ENCODE results near the gene KRT79. TPM values are rescaled to one million over a fixed set of nuclear protein-coding genes. Genes with fewer than 3 reads are reported as not detected.
"Not testable (repeated sequence)": the region's sequence is repeated elsewhere in the genome, so short reads cannot be mapped to it uniquely, and the experiment has no call there.

KRT79 gene
- total RNA-seq (under 1 TPM in 1 of 6 donors, not detected in 5; 0.09 TPM), polyA plus RNA-seq (not detected)

GRCh38 chr12:52833922-52834726 lies at the start of gene KRT79:
Gene KRT79 (minus strand): TSS chr12:52834311. CDS start chr12:52834260, 51 bp downstream.
- H3K27ac ChIP-seq: no peak within 1 kb of the TSS
- H3K9me3 ChIP-seq: no peaks in the 10 kb centered on the region
- no peak for TF ChIP-seq CTCF (IDR thresholded peaks at IDR 0.05)
- 81 to 86% methylated on average over 21 to 22 of the region's 22 CpGs for WGBS, 2 donors
- H3K27me3 ChIP-seq: no peaks in the 10 kb centered on the region
- ATAC-seq (no peak), DNase-seq (no peak), FAIRE-seq (no peak)
- intact Hi-C loops (cut with DNase I): no loop called here
- no peaks in the 10 kb centered on the region for H3K4me1 ChIP-seq
- H3K36me3 ChIP-seq: no peaks in the 10 kb centered on the region
- no peak within 1 kb of the TSS for H3K4me3 ChIP-seq

GRCh38 chr12:52880499-52880898 lies 46.4 kb upstream of the KRT79 start:
- not testable (repeated sequence) for H3K27ac ChIP-seq, H3K9me3 ChIP-seq, ATAC-seq, H3K4me1 ChIP-seq, FAIRE-seq, H3K36me3 ChIP-seq, H3K4me3 ChIP-seq, H3K27me3 ChIP-seq
- DNase-seq: peak in 1 of 6 donors; percentile 47
- 59 to 61% methylated on average over 8 of the region's 8 CpGs for WGBS, 2 donors
- intact Hi-C loops (cut with DNase I): loop anchor here in 1 of 3 donors (5.0 kb wide), 1 partner anchor 723 kb away; no protein-coding TSS in a partner anchor

- peaks cover 0 to 5% (median 0%) of the 10 kb centered on the region in 3 donors for H3K4me1 ChIP-seq
- peak; percentile 76 to 91 (median 86) for DNase-seq
- H3K27ac ChIP-seq: peak overlapping the region in 3 of 4 donors; percentile 33 to 61 (median 54)
- peak; percentile 40 to 71 (median 55) for TF ChIP-seq CTCF (IDR thresholded peaks at IDR 0.05)
- intact Hi-C loops (cut with DNase I): loop anchor here (5.0 to 10.0 kb wide), 3 partner anchors 295 to 722 kb away; no protein-coding TSS in a partner anchor
- H3K9me3 ChIP-seq: no peaks in the 10 kb centered on the region
- peak; percentile 83 to 92 (median 88) for ATAC-seq
- WGBS, 2 donors: 8% methylated on average over 31 to 38 of the region's 38 CpGs
- H3K36me3 ChIP-seq: no peaks in the 10 kb centered on the region
- H3K27me3 ChIP-seq: no peaks in the 10 kb centered on the region
- no peak for FAIRE-seq
- H3K4me3 ChIP-seq: peak overlapping the region in 2 of 4 donors; percentile 3 to 44
These were observed 45.6 kb upstream of the KRT79 start for GRCh38 chr12:52879394-52880351.

- DNase-seq (peak in 1 of 6 donors; percentile 55), ATAC-seq (no peak), FAIRE-seq (no peak)
- Histone ChIP-seq H3K4me1 (peaks cover 0 to 2% (median 0%) of the 10 kb centered on the region in 3 donors), H3K27me3 (no peaks in the 10 kb centered on the region), H3K4me3 (peak overlapping the region in 2 of 4 donors; percentile 3 to 44), H3K36me3 (no peaks in the 10 kb centered on the region), H3K27ac (peak overlapping the region in 3 of 4 donors; percentile 33 to 61 (median 54)), H3K9me3 (no peaks in the 10 kb centered on the region)
- intact Hi-C loops (cut with DNase I): loop anchor here (5.0 to 10.0 kb wide), 3 partner anchors 294 to 721 kb away; no protein-coding TSS in a partner anchor
- WGBS, 2 donors: 71 to 74% methylated on average over 17 of the region's 17 CpGs
- TF ChIP-seq CTCF (IDR thresholded peaks at IDR 0.05): no peak
These were observed 44.6 kb upstream of the KRT79 start for GRCh38 chr12:52878507-52879393.

Data from pancreas (tissue), 10 donors.